GM12878 (cell line): ENCODE data around the gene RB1. TPM values are rescaled to one million over a fixed set of nuclear protein-coding genes. Genes with fewer than 3 reads are reported as not detected.

Experiments
- ATAC-seq: fragments of 200-7000 bp; cut with Tn5 transposase; 3 replicates; pipeline ENCODE4 v1.9.1; 2020; ENCODE audit warnings: mild to moderate bottlenecking, moderate library complexity
- BruUV-seq: library from RNA; stranded (reverse); fragments of 400-500 nt; replicated peaks from 2 replicates; lab custom pipeline; 2021; lab: Mats Ljungman, UMichigan
- CTCF ChIA-PET: fragments of 300-600 bp; sonication (Branson Sonifier 250); formaldehyde crosslinking; extraction: SDS; loops from one replicate; lab custom pipeline; 2021; ENCODE audit warnings: inconsistent platforms; lab: Yijun Ruan, JAX
- POLR2A ChIA-PET: fragments of 350-600 bp; formaldehyde crosslinking; extraction: SDS; loops from one replicate; lab custom pipeline; 2021; ENCODE audit warnings: inconsistent platforms; lab: Charles Lee
- RAD21 ChIA-PET: fragments of 300-600 bp; sonication (Branson Sonifier 250); formaldehyde crosslinking; loops from one replicate; lab custom pipeline; 2023; ENCODE audit warnings: antibody characterized with exemption; ENCODE audit not compliant: unreplicated experiment; lab: Charles Lee
- SMC1A ChIA-PET: fragments of 300-600 bp; sonication (Branson Sonifier 250); formaldehyde crosslinking; loops from one replicate; lab custom pipeline; 2023; ENCODE audit not compliant: unreplicated experiment, uncharacterized antibody; lab: Charles Lee
- DNase-seq: peaks from one replicate; pipeline ENCODE4 v3.0.0-alpha.2; 2011; ENCODE audit warnings: low read depth, low spot score
- FAIRE-seq: peaks from 3 replicates; lab custom pipeline; 2011; peaks lifted over from hg19 to GRCh38; lab: Jason Lieb, UNC
- H2AFZ ChIP-seq: 2 replicates; pipeline ENCODE4 v1.6.0; 2011; ENCODE audit warnings: low read depth, low read length, control low read depth; ENCODE audit not compliant: control insufficient read depth
- H3K27ac ChIP-seq: 2 replicates; pipeline ENCODE4 v1.5.1; 2011; ENCODE audit warnings: control low read depth; ENCODE audit not compliant: control insufficient read depth, insufficient read depth
- H3K27me3 ChIP-seq, 2 experiments: replicated peaks in 1 of 2; 2 replicates each; pipeline versions ENCODE4 v1.6.0 to v1.6.1; 2011; ENCODE audit warnings: low read length in 1 of 2; ENCODE audit not compliant: control insufficient read depth in 2 of 2, insufficient read depth in 2 of 2
- H3K36me3 ChIP-seq, 2 experiments: 2 replicates each; pipeline ENCODE4 v1.5.1; 2011; ENCODE audit warnings: low read length in 1 of 2; ENCODE audit not compliant: control insufficient read depth in 2 of 2, insufficient read depth in 2 of 2
- H3K4me1 ChIP-seq: 2 replicates; pipeline ENCODE4 v1.6.1; 2011; ENCODE audit warnings: mild to moderate bottlenecking, low read length, moderate library complexity, mixed read lengths; ENCODE audit not compliant: control insufficient read depth, insufficient read depth
- H3K4me2 ChIP-seq: 2 replicates; pipeline ENCODE4 v1.6.0; 2011; ENCODE audit warnings: control low read depth; ENCODE audit not compliant: control insufficient read depth, insufficient read depth
- H3K4me3 ChIP-seq: fragments of 200-600 bp; sonication (generic); 2 replicates; pipeline ENCODE4 v1.5.1; 2016
- H3K79me2 ChIP-seq: 2 replicates; pipeline ENCODE4 v1.6.0; 2011; ENCODE audit warnings: low read length; ENCODE audit not compliant: control insufficient read depth, insufficient read depth
- H3K9ac ChIP-seq: 2 replicates; pipeline ENCODE4 v1.8.0; 2011; ENCODE audit warnings: low read length, control low read depth, mixed read lengths; ENCODE audit not compliant: control insufficient read depth, insufficient read depth
- H3K9me3 ChIP-seq: replicated peaks from 3 replicates; pipeline ENCODE4 v1.5.1; 2011; ENCODE audit warnings: mild to moderate bottlenecking, low read length; ENCODE audit not compliant: control insufficient read depth, insufficient read depth
- H4K20me1 ChIP-seq: 2 replicates; pipeline ENCODE4 v1.6.0; 2011; ENCODE audit not compliant: control insufficient read depth, insufficient read depth
- HDGF ChIP-seq: fragments of 450-650 bp; IDR thresholded peaks from 2 replicates; pipeline ENCODE4 v1.6.1; 2016; ENCODE audit warnings: antibody characterized with exemption
- NR2C1 ChIP-seq: fragments of 450-650 bp; IDR thresholded peaks from 2 replicates; pipeline ENCODE4 v1.6.1; 2017; ENCODE audit warnings: antibody characterized with exemption, mild to moderate bottlenecking, moderate library complexity
- SREBF2 ChIP-seq: IDR thresholded peaks from 2 replicates; pipeline ENCODE4 v1.6.1; 2012; ENCODE audit warnings: mild to moderate bottlenecking, low read length
- STAT3 ChIP-seq: IDR thresholded peaks from 2 replicates; pipeline ENCODE4 v1.6.1; 2011; ENCODE audit warnings: low read depth, low read length, improper control_type of control experiment
- TCF7 ChIP-seq: IDR thresholded peaks from 2 replicates; pipeline ENCODE4 v1.6.1; 2014; ENCODE audit warnings: antibody characterized with exemption, borderline replicate concordance
- WGBS: methylation state at CpG from one replicate; pipeline ENCODE4 v1.1.6; 2016; ENCODE audit warnings: low lambda C conversion rate; ENCODE audit not compliant: insufficient replicate concordance, insufficient coverage; ENCODE audit errors: missing lambda C conversion rate; 5-methylcytosine and 5-hydroxymethylcytosine counted together
- in situ Hi-C: fragments of 300-500 bp; cut with MboI; formaldehyde crosslinking; loops from 9 replicates; pipeline ENCODE4 v1.14.3; 2018; ENCODE audit warnings: mixed read lengths
- intact Hi-C: fragments of 100-400 bp; cut with micrococcal nuclease; formaldehyde crosslinking; loops from one replicate; pipeline ENCODE4 v1.14.2; 2022; ENCODE audit not compliant: unreplicated experiment
- polyA plus RNA-seq, 11 experiments: library from polyadenylated mRNA; depleted of rRNA in 4 of 11; unstranded in 6 of 11; stranded (reverse) in 5 of 11; fragments of >200 nt; fragmentation: Nextera tagmentation in 4 of 11; fragmentation: Illumina TruSeq in 1 of 11; extraction: Ambion mirVana in 4 of 11; extraction: Trizol in 1 of 11; gene quantifications; 1 replicate in 1 of 11; 2 replicates in 10 of 11; pipeline versions ENCODE4 v1.2.1 to v1.2.3, GENCODE V29; 2011 to 2016; ENCODE audit warnings: inconsistent platforms in 2 of 11, missing spikeins in 2 of 11, low read depth in 1 of 11
- total RNA-seq, 4 experiments: library from RNA; depleted of rRNA in 3 of 4; stranded (reverse); fragments of >200 nt in 3 of 4; fragmentation: Illumina TruSeq in 1 of 4; extraction: Trizol in 1 of 4; gene quantifications; 2 replicates each; pipeline versions ENCODE4 v1.2.1 to v1.2.3, GENCODE V29; 2013 to 2021
- TF ChIP-seq, protein P1 (sequence below): fragments of 450-650 bp; IDR thresholded peaks from 2 replicates; pipeline ENCODE4 v1.6.1; 2017; ENCODE audit warnings: mild to moderate bottlenecking, low read depth, inconsistent platforms; ENCODE audit not compliant: poor library complexity, severe bottlenecking
- TF ChIP-seq, protein P2 (sequence below): IDR thresholded peaks from 2 replicates; pipeline ENCODE4 v1.6.1; 2012; ENCODE audit warnings: improper control_type of control experiment, low read depth, low read length; ENCODE audit not compliant: insufficient replicate concordance

The RB1 gene
- total and polyA plus RNA-seq, 10 of the 15 experiments (the other 5 are each of a cell fraction or from before 2014, with no cell fraction given) = 2.8 to 45.0 (median 8.3) TPM

DNA sequence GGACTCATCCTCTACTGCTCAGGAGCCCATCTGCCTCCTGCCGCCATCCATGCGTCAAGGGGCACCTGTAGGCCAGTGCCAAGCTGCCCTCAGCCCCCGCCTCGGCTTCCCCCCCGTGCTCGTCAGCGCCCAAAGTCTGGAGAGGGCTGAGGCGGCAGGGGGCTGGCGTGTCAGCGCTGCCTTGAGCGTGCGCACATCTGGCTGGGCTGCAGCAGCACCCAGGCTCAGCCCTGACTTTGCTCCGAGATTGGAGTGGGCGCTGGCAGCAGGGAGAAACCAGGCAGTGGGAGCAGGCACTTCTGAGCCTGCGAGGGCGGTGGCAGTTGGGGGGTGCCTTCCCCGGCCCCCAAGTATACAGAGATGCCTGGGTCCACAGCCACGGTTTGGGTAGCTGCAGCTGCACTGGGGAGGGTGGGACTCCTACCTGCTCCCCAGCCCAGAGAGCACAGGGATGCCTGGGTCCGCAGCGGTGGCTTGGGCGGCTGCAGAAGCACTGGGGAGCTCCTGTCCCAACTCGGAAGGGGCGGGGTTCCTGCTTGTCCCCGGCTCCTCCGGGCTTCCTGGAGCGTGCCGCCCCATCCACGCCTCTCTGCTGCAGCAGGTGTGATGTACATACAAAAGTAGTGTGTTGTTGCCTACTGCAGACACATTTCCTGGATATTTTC lies 154.2 kb downstream of the RB1 start:
- Histone ChIP-seq H3K9me3 (no peaks in the 10 kb centered on the region), H3K9ac (no peak overlapping the region), H3K27me3 (no peaks in the 10 kb centered on the region), H3K4me2 (no peak overlapping the region)
- RAD21 ChIA-PET = no interaction called here
- no peak for FAIRE-seq
- TF ChIP-seq HDGF (no peak), NR2C1 (no peak), SREBF2 (no peak), STAT3 (no peak), TCF7 (no peak)
- TF ChIP-seq, protein P1, sequence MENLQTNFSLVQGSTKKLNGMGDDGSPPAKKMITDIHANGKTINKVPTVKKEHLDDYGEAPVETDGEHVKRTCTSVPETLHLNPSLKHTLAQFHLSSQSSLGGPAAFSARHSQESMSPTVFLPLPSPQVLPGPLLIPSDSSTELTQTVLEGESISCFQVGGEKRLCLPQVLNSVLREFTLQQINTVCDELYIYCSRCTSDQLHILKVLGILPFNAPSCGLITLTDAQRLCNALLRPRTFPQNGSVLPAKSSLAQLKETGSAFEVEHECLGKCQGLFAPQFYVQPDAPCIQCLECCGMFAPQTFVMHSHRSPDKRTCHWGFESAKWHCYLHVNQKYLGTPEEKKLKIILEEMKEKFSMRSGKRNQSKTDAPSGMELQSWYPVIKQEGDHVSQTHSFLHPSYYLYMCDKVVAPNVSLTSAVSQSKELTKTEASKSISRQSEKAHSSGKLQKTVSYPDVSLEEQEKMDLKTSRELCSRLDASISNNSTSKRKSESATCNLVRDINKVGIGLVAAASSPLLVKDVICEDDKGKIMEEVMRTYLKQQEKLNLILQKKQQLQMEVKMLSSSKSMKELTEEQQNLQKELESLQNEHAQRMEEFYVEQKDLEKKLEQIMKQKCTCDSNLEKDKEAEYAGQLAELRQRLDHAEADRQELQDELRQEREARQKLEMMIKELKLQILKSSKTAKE = no peak
- TF ChIP-seq, protein P2, sequence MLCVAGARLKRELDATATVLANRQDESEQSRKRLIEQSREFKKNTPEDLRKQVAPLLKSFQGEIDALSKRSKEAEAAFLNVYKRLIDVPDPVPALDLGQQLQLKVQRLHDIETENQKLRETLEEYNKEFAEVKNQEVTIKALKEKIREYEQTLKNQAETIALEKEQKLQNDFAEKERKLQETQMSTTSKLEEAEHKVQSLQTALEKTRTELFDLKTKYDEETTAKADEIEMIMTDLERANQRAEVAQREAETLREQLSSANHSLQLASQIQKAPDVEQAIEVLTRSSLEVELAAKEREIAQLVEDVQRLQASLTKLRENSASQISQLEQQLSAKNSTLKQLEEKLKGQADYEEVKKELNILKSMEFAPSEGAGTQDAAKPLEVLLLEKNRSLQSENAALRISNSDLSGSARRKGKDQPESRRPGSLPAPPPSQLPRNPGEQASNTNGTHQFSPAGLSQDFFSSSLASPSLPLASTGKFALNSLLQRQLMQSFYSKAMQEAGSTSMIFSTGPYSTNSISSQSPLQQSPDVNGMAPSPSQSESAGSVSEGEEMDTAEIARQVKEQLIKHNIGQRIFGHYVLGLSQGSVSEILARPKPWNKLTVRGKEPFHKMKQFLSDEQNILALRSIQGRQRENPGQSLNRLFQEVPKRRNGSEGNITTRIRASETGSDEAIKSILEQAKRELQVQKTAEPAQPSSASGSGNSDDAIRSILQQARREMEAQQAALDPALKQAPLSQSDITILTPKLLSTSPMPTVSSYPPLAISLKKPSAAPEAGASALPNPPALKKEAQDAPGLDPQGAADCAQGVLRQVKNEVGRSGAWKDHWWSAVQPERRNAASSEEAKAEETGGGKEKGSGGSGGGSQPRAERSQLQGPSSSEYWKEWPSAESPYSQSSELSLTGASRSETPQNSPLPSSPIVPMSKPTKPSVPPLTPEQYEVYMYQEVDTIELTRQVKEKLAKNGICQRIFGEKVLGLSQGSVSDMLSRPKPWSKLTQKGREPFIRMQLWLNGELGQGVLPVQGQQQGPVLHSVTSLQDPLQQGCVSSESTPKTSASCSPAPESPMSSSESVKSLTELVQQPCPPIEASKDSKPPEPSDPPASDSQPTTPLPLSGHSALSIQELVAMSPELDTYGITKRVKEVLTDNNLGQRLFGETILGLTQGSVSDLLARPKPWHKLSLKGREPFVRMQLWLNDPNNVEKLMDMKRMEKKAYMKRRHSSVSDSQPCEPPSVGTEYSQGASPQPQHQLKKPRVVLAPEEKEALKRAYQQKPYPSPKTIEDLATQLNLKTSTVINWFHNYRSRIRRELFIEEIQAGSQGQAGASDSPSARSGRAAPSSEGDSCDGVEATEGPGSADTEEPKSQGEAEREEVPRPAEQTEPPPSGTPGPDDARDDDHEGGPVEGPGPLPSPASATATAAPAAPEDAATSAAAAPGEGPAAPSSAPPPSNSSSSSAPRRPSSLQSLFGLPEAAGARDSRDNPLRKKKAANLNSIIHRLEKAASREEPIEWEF = no peak
- TF ChIP-seq, all 136 proteins: peak for 0
- H3K27ac ChIP-seq = no peak overlapping the region
- in situ Hi-C loops (no loop called here), intact Hi-C loops (no loop called here)
- H3K79me2 ChIP-seq = no peaks in the 10 kb centered on the region
- H4K20me1 ChIP-seq = no peaks in the 10 kb centered on the region
- no peak overlapping the region for H2AFZ ChIP-seq
- no peaks in the 10 kb centered on the region for H3K4me1 ChIP-seq
- BruUV-seq = no TSS peak
- H3K36me3 ChIP-seq = peaks cover 0 to 15% of the 10 kb centered on the region in 2 experiments
- SMC1A ChIA-PET = interaction anchor here (1.0 to 1.1 kb wide), 2 partner anchors 14 to 18 kb away, joined by 3 read pairs; no protein-coding TSS in a partner anchor
- CTCF ChIA-PET = no interaction called here
- POLR2A ChIA-PET = interaction anchor here (0.5 kb wide), 1 partner anchor 1286 kb away, joined by 3 read pairs; no protein-coding TSS in a partner anchor
- DNase-seq (no peak), ATAC-seq (no peak)
- 92% methylated on average over 28 of the region's 28 CpGs for WGBS
- no peak overlapping the region for H3K4me3 ChIP-seq
